OCI-LY7 (cell line): ENCODE data around the gene ZNF652.

ENCODE experiments used
- CTCF ChIP-seq: fragments of 200-600 bp; sonication (generic); conservative IDR thresholded peaks from 2 replicates; pipeline ENCODE4 v1.5.1; 2014; ENCODE audit warnings: mild to moderate bottlenecking, antibody characterized with exemption, low read length, moderate library complexity, mixed read lengths
- EZH2phosphoT487 ChIP-seq: fragments of 200-600 bp; sonication (generic); IDR thresholded peaks from 2 replicates; pipeline ENCODE4 v1.6.1; 2018; ENCODE audit warnings: low read depth, borderline replicate concordance, mild to moderate bottlenecking, mixed run types, antibody characterized with exemption, low read length, moderate library complexity, mixed read lengths

- TF ChIP-seq CTCF (no peak), EZH2phosphoT487 (no peak)
These were observed 41.7 kb upstream of the ZNF652 start for GRCh38 chr17:49403514-49404289.
